ENCODE data around the gene SLC12A3. TPM values are rescaled to one million over a fixed set of nuclear protein-coding genes. Genes with fewer than 3 reads are reported as not detected.

SLC12A3 gene
- total and polyA plus RNA-seq, 2 experiments from 2014 or later, result not detected

DNA sequence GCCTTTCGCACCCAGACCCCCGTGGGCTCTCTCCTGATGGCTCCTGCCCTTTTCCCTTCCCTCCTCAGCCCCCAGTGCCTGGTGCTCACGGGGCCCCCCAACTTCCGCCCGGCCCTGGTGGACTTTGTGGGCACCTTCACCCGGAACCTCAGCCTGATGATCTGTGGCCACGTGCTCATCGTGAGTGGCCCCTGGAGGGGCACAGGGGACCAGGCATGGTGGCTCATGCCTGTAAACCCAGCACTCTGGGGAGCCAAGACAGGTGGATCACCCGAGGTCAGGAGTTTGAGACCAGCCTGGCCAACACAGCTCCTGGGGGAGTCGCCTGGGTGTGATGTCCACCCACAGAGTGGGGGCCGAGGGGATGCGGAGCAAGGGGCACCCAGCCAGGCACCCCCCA is 21.3 kb downstream of the SLC12A3 start:
- Histone ChIP-seq H3K27me3 (no peaks in the 10 kb centered on the region), H3K4me1 (ENCODE audit: insufficient read depth) (no peaks in the 10 kb centered on the region), H4K20me1 (ENCODE audit: insufficient read depth, poor library complexity, severe bottlenecking) (no peaks in the 10 kb centered on the region), H3K4me3 (no peak overlapping the region), H3K4me2 (no peak overlapping the region), H2AFZ (no peak overlapping the region), H3K9me2 (replicated peaks; ENCODE audit: insufficient read depth) (no peaks in the 10 kb centered on the region), H3K79me2 (no peaks in the 10 kb centered on the region), H3K36me3 (replicated peaks; ENCODE audit: insufficient read depth, low read depth) (no peaks in the 10 kb centered on the region), H3K27ac (no peak overlapping the region), H3K9me3 (ENCODE audit: low read depth) (no peaks in the 10 kb centered on the region)
- TF ChIP-seq, protein P1, sequence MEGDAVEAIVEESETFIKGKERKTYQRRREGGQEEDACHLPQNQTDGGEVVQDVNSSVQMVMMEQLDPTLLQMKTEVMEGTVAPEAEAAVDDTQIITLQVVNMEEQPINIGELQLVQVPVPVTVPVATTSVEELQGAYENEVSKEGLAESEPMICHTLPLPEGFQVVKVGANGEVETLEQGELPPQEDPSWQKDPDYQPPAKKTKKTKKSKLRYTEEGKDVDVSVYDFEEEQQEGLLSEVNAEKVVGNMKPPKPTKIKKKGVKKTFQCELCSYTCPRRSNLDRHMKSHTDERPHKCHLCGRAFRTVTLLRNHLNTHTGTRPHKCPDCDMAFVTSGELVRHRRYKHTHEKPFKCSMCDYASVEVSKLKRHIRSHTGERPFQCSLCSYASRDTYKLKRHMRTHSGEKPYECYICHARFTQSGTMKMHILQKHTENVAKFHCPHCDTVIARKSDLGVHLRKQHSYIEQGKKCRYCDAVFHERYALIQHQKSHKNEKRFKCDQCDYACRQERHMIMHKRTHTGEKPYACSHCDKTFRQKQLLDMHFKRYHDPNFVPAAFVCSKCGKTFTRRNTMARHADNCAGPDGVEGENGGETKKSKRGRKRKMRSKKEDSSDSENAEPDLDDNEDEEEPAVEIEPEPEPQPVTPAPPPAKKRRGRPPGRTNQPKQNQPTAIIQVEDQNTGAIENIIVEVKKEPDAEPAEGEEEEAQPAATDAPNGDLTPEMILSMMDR (IDR thresholded peaks at IDR 0.05; ENCODE audit: poor library complexity), result no peak
- no peak for TF ChIP-seq EZH2phosphoT487 (IDR thresholded peaks at IDR 0.05; ENCODE audit: low read depth, severe bottlenecking, unreplicated experiment)
- no peak for TF ChIP-seq EZH2 (IDR thresholded peaks at IDR 0.05; ENCODE audit: borderline replicate concordance)
- DNase-seq (ENCODE audit: low spot score), result no peak
- 94% methylated on average over 11 of the region's 12 CpGs for WGBS (ENCODE audit: low lambda C conversion rate, missing lambda C conversion rate)

DNA sequence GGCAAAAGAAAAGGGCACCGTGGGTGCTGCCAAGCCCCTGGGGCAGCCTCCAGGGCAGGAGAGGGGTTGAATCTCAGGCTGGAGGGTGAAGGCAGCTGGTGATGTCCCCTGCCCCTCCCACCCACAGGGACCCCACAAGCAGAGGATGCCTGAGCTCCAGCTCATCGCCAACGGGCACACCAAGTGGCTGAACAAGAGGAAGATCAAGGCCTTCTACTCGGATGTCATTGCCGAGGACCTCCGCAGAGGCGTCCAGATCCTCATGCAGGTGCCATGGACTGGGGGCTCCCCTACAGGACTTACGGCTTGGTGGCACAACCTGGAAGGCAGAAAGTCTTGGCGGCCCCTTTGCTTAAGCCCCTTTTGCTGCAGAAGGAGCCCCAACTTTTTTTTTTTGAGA is 21.8 kb downstream of the SLC12A3 start:
- TF ChIP-seq EZH2 (IDR thresholded peaks at IDR 0.05; ENCODE audit: borderline replicate concordance) (no peak), EZH2phosphoT487 (IDR thresholded peaks at IDR 0.05; ENCODE audit: low read depth, severe bottlenecking, unreplicated experiment) (no peak)
- TF ChIP-seq, protein P1 (IDR thresholded peaks at IDR 0.05; ENCODE audit: poor library complexity), result no peak
- Histone ChIP-seq H3K27ac (no peak overlapping the region), H3K4me1 (ENCODE audit: insufficient read depth) (no peaks in the 10 kb centered on the region), H3K4me3 (no peak overlapping the region), H4K20me1 (ENCODE audit: insufficient read depth, poor library complexity, severe bottlenecking) (no peaks in the 10 kb centered on the region), H3K9me2 (replicated peaks; ENCODE audit: insufficient read depth) (no peaks in the 10 kb centered on the region), H3K9me3 (ENCODE audit: low read depth) (no peaks in the 10 kb centered on the region), H3K27me3 (no peaks in the 10 kb centered on the region), H3K36me3 (replicated peaks; ENCODE audit: insufficient read depth, low read depth) (no peaks in the 10 kb centered on the region), H3K4me2 (no peak overlapping the region), H2AFZ (no peak overlapping the region), H3K79me2 (no peaks in the 10 kb centered on the region)
- WGBS (ENCODE audit: low lambda C conversion rate, missing lambda C conversion rate), result 94% methylated on average over 9 of the region's 9 CpGs
- no peak for DNase-seq (ENCODE audit: low spot score)

DNA sequence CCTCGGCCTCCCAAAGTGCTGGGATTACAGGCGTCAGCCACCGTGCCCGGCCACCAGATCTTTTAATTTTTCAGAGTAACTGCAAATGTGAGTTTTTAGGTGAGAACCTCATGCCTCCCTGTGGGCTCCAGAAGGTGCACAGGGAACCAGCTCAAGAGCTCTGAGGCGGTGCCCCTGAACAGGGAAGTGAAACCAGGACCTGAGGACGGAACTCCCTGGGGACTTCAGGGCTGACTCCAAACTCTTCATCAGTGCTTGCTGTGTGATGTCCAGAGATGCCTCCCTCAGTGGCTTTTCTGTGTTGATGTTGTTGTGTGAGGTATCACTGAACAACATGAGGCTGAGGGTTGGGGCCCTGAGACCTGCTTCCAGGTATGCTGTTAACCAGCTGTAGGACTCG is 23.8 kb downstream of the SLC12A3 start:
- Histone ChIP-seq H4K20me1 (ENCODE audit: insufficient read depth, poor library complexity, severe bottlenecking) (no peaks in the 10 kb centered on the region), H2AFZ (no peak overlapping the region), H3K4me1 (ENCODE audit: insufficient read depth) (no peaks in the 10 kb centered on the region), H3K9me3 (ENCODE audit: low read depth) (no peaks in the 10 kb centered on the region), H3K4me3 (no peak overlapping the region), H3K9me2 (replicated peaks; ENCODE audit: insufficient read depth) (no peaks in the 10 kb centered on the region), H3K27me3 (no peaks in the 10 kb centered on the region), H3K36me3 (replicated peaks; ENCODE audit: insufficient read depth, low read depth) (no peaks in the 10 kb centered on the region), H3K27ac (no peak overlapping the region), H3K4me2 (no peak overlapping the region), H3K79me2 (no peaks in the 10 kb centered on the region)
- TF ChIP-seq, protein P1 (IDR thresholded peaks at IDR 0.05; ENCODE audit: poor library complexity), result no peak
- TF ChIP-seq EZH2phosphoT487 (IDR thresholded peaks at IDR 0.05; ENCODE audit: low read depth, severe bottlenecking, unreplicated experiment) (no peak), EZH2 (IDR thresholded peaks at IDR 0.05; ENCODE audit: borderline replicate concordance) (no peak)
- no peak for DNase-seq (ENCODE audit: low spot score)
- 92% methylated on average over 7 of the region's 7 CpGs for WGBS (ENCODE audit: low lambda C conversion rate, missing lambda C conversion rate)

DNA sequence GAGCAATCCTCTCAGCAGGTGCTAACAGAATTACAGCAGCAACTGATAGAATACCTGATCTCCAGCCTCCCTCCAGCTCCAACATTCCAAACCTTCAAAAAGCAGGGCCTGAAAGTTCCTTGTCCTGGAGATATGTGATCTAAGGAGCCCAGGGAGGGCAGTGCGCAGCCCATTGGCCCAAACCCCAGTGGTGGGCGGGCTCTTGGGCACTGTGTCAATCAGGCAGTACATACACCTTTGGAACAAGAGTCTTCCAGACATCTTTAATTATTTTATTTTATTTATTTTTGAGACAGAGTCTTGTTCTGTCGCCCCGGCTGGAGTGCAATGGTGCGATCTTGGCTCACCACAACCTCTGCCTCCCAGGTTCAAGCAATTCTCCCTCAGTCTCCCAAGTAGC is 24.2 kb downstream of the SLC12A3 start:
- Histone ChIP-seq H3K4me1 (ENCODE audit: insufficient read depth) (no peaks in the 10 kb centered on the region), H4K20me1 (ENCODE audit: insufficient read depth, poor library complexity, severe bottlenecking) (no peaks in the 10 kb centered on the region), H3K9me3 (ENCODE audit: low read depth) (no peaks in the 10 kb centered on the region), H2AFZ (no peak overlapping the region), H3K4me3 (no peak overlapping the region), H3K27ac (no peak overlapping the region), H3K36me3 (replicated peaks; ENCODE audit: insufficient read depth, low read depth) (no peaks in the 10 kb centered on the region), H3K27me3 (no peaks in the 10 kb centered on the region), H3K4me2 (no peak overlapping the region), H3K79me2 (no peaks in the 10 kb centered on the region), H3K9me2 (replicated peaks; ENCODE audit: insufficient read depth) (no peaks in the 10 kb centered on the region)
- no peak for DNase-seq (ENCODE audit: low spot score)
- 88% methylated on average over 5 of the region's 5 CpGs for WGBS (ENCODE audit: low lambda C conversion rate, missing lambda C conversion rate)
- TF ChIP-seq EZH2phosphoT487 (IDR thresholded peaks at IDR 0.05; ENCODE audit: low read depth, severe bottlenecking, unreplicated experiment), result no peak
- TF ChIP-seq, protein P1 (IDR thresholded peaks at IDR 0.05; ENCODE audit: poor library complexity), result no peak
- TF ChIP-seq EZH2 (IDR thresholded peaks at IDR 0.05; ENCODE audit: borderline replicate concordance), result no peak

Data from hepatocyte (in vitro differentiated cells).